Measurements from ENCODE around the gene RASSF7. TPM values are rescaled to one million over a fixed set of nuclear protein-coding genes. Genes with fewer than 3 reads are reported as not detected.

RASSF7 gene
- total and polyA plus RNA-seq, 5 donors from 2014 or later = 23.9 to 34.2 (median 31.4) TPM

DNA sequence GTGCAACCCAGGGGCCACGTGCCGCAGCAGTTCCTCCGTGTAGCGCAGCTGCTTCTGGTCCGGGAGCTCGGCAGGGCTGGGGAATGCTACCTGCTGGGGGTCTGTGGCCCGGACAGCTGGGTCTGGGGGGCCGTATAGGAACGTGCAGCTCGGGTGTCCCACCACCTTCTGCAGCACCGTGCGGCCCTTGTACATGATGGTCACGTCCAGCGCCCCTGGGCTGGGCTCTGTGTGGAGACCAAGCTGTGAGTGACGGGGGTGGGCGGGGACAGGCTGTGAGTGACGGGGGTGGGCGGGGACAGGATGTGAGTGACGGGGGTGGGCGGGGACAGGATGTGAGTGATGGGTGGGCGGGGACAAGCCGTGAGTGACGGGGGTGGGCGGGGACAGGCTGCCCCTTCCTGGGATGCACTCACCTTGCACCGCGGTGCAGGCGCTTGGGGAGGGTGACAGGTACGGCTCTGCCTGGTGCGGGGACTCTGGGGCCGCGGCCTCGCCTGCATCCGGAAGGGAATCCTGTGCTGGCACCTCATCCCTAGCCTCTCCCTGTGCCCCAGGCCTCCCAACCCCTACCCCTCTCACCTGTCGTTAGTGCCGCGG, 52.7 kb downstream of the RASSF7 start:
- Histone ChIP-seq H3K27me3 (ENCODE audit: control insufficient read depth, insufficient read depth, low read length) (no peaks in the 10 kb centered on the region), H3K36me3 (ENCODE audit: control insufficient read depth, insufficient read depth, low read length) (peaks cover 33% of the 10 kb centered on the region), H3K9me3 (ENCODE audit: control insufficient read depth in 2 of 2, low read length in 2 of 2) (no peaks in the 10 kb centered on the region), H3K4me1 (ENCODE audit: control insufficient read depth, insufficient read depth, low read length, poor library complexity, severe bottlenecking) (peaks cover 30% of the 10 kb centered on the region), H3K4me3 (ENCODE audit: low read depth, low read length) (no peak overlapping the region), H3K27ac (ENCODE audit: insufficient read depth, low read length, poor library complexity, severe bottlenecking) (peak overlapping the region; percentile 93)
- Mint-ChIP-seq H3K9me3 (peaks cover 0 to under 1% (median 0%) of the 10 kb centered on the region in 7 donors), H3K4me3 (peak overlapping the region in 1 of 4 donors; percentile 41), H3K36me3 (peaks cover 4% of the 10 kb centered on the region), H3K4me1 (peaks cover 0 to 27% (median 4%) of the 10 kb centered on the region in 4 donors), H3K27ac (peak overlapping the region in 2 of 3 donors; percentile 82 to 86), H3K27me3 (no peaks in the 10 kb centered on the region)
- peak; percentile 31 to 39 for ATAC-seq (ENCODE audit: low read depth in 2 of 2)
- peak; percentile 78 to 83 (median 81) for DNase-seq

Other genes with a start within 250 kb of the RASSF7 start
- gene IFITM1, start 246.9 kb upstream of the RASSF7 start, total RNA-seq = 320 TPM
- gene IFITM1, start 246.9 kb upstream of the RASSF7 start, polyA plus RNA-seq = 1,000 to 10,000 TPM; 1,249 to 1,544 (median 1,415) TPM
- gene IFITM3, start 240.1 kb upstream of the RASSF7 start, total RNA-seq = 6.7 TPM
- gene IFITM3, start 240.1 kb upstream of the RASSF7 start, polyA plus RNA-seq = 10 to 100 TPM in 2 of 4 donors, 1 to 10 TPM in 2; 3.5 to 94.8 (median 42.6) TPM
- 0.99 TPM for gene B4GALNT4, start 191.5 kb upstream of the RASSF7 start, total RNA-seq
- gene B4GALNT4, start 191.5 kb upstream of the RASSF7 start, polyA plus RNA-seq = not detected
- 0.30 TPM for gene PKP3, start 166.8 kb upstream of the RASSF7 start, total RNA-seq
- gene PKP3, start 166.8 kb upstream of the RASSF7 start, polyA plus RNA-seq = under 1 TPM in 3 of 4 donors, not detected in 1; 0.09 to 0.75 (median 0.27) TPM
- 387 TPM for gene SIGIRR, start 146.0 kb upstream of the RASSF7 start, total RNA-seq
- gene SIGIRR, start 146.0 kb upstream of the RASSF7 start, polyA plus RNA-seq = 100 to 1,000 TPM; 213 to 274 (median 220) TPM
- gene ANO9, start 119.0 kb upstream of the RASSF7 start, total RNA-seq = 153 TPM
- 10 to 100 TPM in 3 of 4 donors, 1 to 10 TPM in 1; 8.9 to 16.4 (median 12.3) TPM for gene ANO9, start 119.0 kb upstream of the RASSF7 start, polyA plus RNA-seq
- gene PTDSS2, start 110.7 kb upstream of the RASSF7 start, total RNA-seq = 19.3 TPM
- gene PTDSS2, start 110.7 kb upstream of the RASSF7 start, polyA plus RNA-seq = 1 to 10 TPM; 6.1 to 8.3 (median 6.8) TPM
- 112 TPM for gene RNH1, start 53.7 kb upstream of the RASSF7 start, total RNA-seq
- 100 to 1,000 TPM; 126 to 155 (median 133) TPM for gene RNH1, start 53.7 kb upstream of the RASSF7 start, polyA plus RNA-seq
- 35.0 TPM for gene HRAS, start 25.4 kb upstream of the RASSF7 start, total RNA-seq
- 10 to 100 TPM; 15.9 to 35.2 (median 21.1) TPM for gene HRAS, start 25.4 kb upstream of the RASSF7 start, polyA plus RNA-seq
- 5.8 TPM for gene LRRC56, start 23.4 kb upstream of the RASSF7 start, total RNA-seq
- gene LRRC56, start 23.4 kb upstream of the RASSF7 start, polyA plus RNA-seq = 1 to 10 TPM in 2 of 4 donors, under 1 TPM in 2; 0.89 to 3.1 (median 1.8) TPM
- gene LMNTD2, start 232 bp upstream of the RASSF7 start, total RNA-seq = 5.1 TPM
- 1 to 10 TPM in 2 of 4 donors, under 1 TPM in 2; 0.79 to 1.4 (median 1.0) TPM for gene LMNTD2, start 232 bp upstream of the RASSF7 start, polyA plus RNA-seq
- 43.8 TPM for gene PHRF1, start 15.5 kb downstream of the RASSF7 start, total RNA-seq
- gene PHRF1, start 15.5 kb downstream of the RASSF7 start, polyA plus RNA-seq = 1 to 10 TPM; 3.8 to 6.0 (median 5.0) TPM
- gene IRF7, start 55.0 kb downstream of the RASSF7 start, total RNA-seq = 120 TPM
- gene IRF7, start 55.0 kb downstream of the RASSF7 start, polyA plus RNA-seq = 10 to 100 TPM; 27.2 to 38.9 (median 28.6) TPM
- gene CDHR5, start 64.0 kb downstream of the RASSF7 start, total RNA-seq = not detected
- gene CDHR5, start 64.0 kb downstream of the RASSF7 start, polyA plus RNA-seq = not detected
- not detected for gene SCT, start 66.2 kb downstream of the RASSF7 start, total RNA-seq
- gene SCT, start 66.2 kb downstream of the RASSF7 start, polyA plus RNA-seq = not detected
- gene DRD4, start 76.3 kb downstream of the RASSF7 start, total RNA-seq = not detected
- not detected for gene DRD4, start 76.3 kb downstream of the RASSF7 start, polyA plus RNA-seq
- gene DEAF1, start 134.3 kb downstream of the RASSF7 start, total RNA-seq = 84.1 TPM
- 10 to 100 TPM; 33.5 to 46.5 (median 37.4) TPM for gene DEAF1, start 134.3 kb downstream of the RASSF7 start, polyA plus RNA-seq
- 26.3 TPM for gene TMEM80, start 134.8 kb downstream of the RASSF7 start, total RNA-seq
- 10 to 100 TPM; 24.5 to 35.0 (median 27.0) TPM for gene TMEM80, start 134.8 kb downstream of the RASSF7 start, polyA plus RNA-seq
- 11.2 TPM for gene EPS8L2, start 145.3 kb downstream of the RASSF7 start, total RNA-seq
- 10 to 100 TPM; 17.4 to 19.4 (median 18.3) TPM for gene EPS8L2, start 145.3 kb downstream of the RASSF7 start, polyA plus RNA-seq
- 68.3 TPM for gene TALDO1, start 186.5 kb downstream of the RASSF7 start, total RNA-seq
- 100 to 1,000 TPM; 227 to 274 (median 240) TPM for gene TALDO1, start 186.5 kb downstream of the RASSF7 start, polyA plus RNA-seq
- 42.1 TPM for gene GATD1, start 216.5 kb downstream of the RASSF7 start, total RNA-seq
- gene GATD1, start 216.5 kb downstream of the RASSF7 start, polyA plus RNA-seq = 1 to 10 TPM; 3.6 to 5.5 (median 4.8) TPM
- not detected for gene CEND1, start 229.1 kb downstream of the RASSF7 start, total RNA-seq
- gene CEND1, start 229.1 kb downstream of the RASSF7 start, polyA plus RNA-seq = under 1 TPM in 3 of 4 donors, not detected in 1; 0.47 to 0.67 (median 0.49) TPM
- gene SLC25A22, start 237.3 kb downstream of the RASSF7 start, total RNA-seq = 20.3 TPM
- gene SLC25A22, start 237.3 kb downstream of the RASSF7 start, polyA plus RNA-seq = 1 to 10 TPM; 5.3 to 6.6 (median 6.4) TPM
- gene PIDD1, start 244.3 kb downstream of the RASSF7 start, total RNA-seq = 31.7 TPM
- 1 to 10 TPM; 1.8 to 6.7 (median 4.3) TPM for gene PIDD1, start 244.3 kb downstream of the RASSF7 start, polyA plus RNA-seq
- gene RPLP2, start 249.0 kb downstream of the RASSF7 start, total RNA-seq = 2,852 TPM
- gene RPLP2, start 249.0 kb downstream of the RASSF7 start, polyA plus RNA-seq = 1,000 to 10,000 TPM; 2,313 to 3,705 (median 3,130) TPM